NCI-H524 treated with DMSO at 0.1 percent for 48 hours (cell line): ENCODE measurements around the gene L3MBTL1.

Experiments
- DNase-seq: peaks from one replicate; lab custom pipeline; 2025; lab: John Stamatoyannopoulos, UW

Gene L3MBTL1

GRCh38 chr20:43535370-43536004 lies 28.0 kb downstream of the L3MBTL1 start:
- DNase-seq = no peak

DNA sequence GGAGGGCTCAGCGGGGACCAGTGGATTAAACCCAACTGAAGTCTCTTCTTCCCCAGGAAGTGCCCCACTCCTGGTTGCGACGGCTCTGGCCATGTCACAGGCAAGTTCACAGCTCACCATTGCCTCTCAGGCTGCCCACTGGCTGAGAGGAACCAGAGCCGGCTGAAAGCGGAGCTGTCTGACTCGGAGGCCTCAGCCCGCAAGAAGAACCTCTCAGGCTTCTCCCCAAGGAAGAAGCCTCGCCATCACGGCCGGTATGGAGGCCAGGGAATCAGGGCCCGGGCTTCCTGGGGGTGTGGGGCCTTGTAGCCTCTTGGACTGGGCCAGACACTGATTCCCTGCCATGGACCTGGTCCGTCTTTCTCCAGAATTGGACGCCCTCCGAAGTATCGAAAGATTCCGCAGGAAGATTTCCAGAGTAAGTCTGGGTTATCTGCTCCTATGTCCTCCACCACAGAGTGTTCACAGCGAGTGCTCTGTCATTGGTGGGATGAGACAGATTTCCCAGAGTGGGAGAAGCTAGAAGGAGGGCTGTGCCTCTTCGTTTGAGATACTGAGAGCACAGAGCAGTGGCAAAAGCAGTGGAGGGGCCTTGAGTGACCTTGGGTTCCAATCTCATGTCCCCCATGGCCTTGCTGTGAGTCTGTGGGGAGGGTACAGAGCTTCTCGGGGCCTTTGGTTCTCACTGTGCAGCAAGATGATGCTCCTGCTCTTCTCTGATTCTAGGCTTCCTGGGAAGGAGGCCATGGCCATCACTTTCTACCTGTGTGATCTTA lies 28.7 kb downstream of the L3MBTL1 start:
- no peak for DNase-seq

DNA sequence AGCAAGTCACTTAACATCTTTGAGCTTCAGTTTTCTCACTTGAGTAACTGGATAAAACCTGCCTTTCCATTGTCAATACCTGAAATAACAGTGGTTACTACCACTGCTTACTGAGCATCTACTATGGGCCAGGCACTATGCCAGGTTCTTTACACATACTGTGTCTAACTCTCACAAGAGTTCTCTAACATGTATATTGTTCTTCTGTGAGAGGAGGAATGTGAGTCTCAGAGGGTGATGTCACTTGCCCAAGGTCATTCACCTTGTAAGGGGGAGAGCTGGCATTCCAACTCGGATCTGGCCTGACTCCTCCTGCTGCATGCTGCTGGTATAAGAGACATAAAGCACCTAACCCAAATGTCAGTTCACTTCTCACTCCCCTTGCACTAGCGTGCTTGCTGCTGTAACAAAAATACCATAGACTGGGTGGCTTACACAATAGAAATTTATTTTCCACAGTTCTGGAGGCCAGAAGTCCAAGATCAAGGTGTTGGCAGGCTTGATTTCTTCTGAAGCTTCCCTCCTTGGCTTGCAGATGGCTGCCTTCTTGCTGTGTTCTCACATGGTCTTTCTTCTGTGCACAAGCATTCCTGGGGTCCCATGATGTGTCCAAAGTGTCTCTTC lies 29.4 kb downstream of the L3MBTL1 start:
- DNase-seq = no peak

- DNase-seq = peak; percentile 16
Observed at GRCh38 chr20:43537921-43538877, 30.7 kb downstream of the L3MBTL1 start.

DNA sequence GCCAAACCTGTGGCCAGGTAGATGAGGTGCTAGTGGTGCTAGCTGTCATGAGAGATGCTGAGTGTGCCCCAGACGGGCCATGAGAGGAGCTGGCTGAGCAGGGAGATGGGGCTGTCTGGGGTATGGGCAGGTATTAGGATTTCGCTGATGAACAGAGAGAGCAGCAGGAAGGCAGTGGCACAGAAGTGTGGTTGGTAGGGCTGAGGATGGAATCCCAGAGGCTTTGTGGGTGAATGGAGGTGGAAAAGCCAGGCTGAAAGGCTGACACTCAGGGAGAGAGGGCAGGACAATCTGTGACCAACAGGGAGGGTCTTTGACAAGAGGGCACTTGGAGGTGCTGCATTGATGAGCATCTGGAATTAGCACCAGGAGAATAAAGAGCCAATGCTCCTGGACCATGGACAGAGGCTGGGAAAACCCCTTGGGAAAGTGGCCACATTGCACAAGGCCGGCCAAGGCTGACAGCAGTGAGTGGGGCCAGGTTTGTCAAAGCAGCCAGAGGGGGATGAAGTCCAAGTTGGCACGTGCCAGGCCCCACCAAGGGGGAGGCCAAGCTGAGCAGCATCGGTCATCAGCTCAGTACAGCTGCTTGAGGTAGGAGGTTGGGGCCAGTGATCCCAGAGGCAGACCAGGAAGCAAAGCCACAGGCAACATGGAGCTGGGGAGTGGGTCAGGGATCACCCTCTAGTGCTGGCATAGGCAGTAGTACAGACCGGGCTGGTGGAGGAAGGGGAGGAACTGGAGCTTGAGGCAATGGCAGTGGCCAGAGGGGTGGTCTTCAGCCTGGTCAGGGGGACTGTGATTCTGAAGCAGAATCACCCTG lies 31.6 kb downstream of the L3MBTL1 start:
- no peak for DNase-seq

- DNase-seq = no peak
Observed at GRCh38 chr20:43539975-43540672, 32.6 kb downstream of the L3MBTL1 start.

DNA sequence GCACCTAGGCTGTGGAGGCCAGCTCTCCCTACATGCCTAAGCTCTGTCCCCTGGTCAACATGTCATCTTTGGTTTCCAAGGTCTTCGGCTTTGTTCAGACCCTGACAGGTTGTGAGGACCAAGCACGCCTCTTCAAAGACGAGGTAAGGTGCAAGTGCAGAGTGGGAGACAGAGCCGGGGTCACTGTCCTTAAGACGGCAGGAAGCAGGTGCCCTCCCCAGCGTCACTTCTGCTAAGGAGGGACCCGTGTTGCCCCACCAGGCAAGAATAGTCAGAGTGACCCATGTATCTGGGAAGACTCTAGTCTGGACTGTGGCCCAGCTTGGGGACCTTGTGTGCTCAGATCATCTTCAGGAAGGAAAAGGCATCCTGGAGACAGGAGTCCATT lies 33.2 kb downstream of the L3MBTL1 start:
- DNase-seq = no peak

GRCh38 chr20:43541214-43541613 lies 33.7 kb downstream of the L3MBTL1 start:
- DNase-seq = no peak

DNA sequence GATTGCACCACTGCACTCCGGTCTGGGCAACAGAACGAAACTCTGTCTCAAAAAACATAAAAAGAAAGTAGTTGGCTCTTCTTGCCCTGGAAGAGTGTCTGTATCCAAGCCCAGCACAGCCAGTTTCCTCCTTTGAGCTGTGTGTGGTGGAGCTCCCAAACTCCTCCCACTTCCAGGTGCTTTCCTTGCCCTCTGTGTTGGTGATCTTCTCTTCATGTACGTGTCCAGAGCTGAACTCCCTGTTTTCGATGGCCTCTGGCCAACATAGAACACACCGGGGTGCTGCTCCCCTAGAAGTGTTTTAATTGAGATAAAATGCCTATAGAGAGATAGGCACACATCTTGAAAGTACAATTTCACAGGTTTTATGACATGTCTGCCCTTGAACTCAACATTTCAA lies 34.7 kb downstream of the L3MBTL1 start:
- no peak for DNase-seq

DNA sequence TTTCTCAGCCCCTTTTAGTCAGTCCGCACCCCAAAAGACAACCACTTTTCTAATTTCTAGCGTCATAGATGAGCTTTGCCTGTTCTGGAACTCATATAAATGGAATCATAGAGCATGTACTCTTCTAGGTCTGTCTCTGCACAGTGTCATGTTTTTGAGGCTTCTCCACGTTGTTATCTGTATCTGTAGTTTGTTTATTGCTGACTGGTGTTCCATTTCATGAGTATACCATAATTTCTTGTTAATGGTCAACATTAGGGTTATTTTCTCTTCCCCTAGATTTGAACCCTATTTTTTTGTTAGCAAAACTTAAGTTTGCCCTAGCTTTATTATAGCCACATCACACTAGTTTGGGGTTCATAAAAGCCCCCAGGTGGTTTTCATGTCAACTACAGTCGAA lies 35.2 kb downstream of the L3MBTL1 start:
- DNase-seq = no peak

DNA sequence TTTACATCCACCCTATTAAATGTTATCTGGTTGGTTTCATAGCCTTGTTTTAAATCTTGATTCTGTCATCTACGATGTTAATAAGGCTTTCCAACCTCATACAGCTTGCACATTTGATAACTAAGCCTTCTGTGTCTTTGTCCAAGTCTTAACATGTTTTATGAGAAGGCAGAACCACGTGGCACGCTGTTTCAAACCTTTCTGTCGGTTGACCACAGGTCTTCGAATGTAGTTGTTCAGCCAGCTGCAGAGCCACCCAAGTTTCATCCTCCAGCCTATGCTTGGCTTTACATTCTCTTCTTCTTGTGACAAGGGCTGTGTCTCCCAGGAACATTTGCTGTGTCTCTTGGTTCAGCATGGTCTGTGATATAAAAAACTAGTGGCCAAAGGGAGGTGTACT lies 35.6 kb downstream of the L3MBTL1 start:
- DNase-seq = no peak

DNA sequence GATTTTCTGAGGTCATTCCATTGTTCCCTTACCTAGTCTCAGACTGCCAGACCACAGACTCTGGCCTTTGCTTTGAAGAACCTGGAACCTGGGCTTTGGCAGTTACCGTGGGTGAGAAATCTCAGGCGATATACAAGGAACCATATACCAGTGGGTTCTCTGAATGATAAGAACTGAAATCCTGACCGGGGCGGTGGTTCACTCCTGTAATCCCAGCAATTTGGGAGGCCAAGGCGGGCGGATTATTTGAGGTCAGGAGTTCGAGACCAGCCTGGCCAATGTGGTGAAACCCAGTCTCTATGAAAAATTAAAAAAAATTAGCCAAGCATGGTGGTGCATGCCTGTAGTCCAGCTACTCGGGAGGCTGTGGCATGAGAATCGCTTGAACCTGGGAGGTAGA lies 37.0 kb downstream of the L3MBTL1 start:
- DNase-seq = no peak

- no peak for DNase-seq
Observed at GRCh38 chr20:43545837-43546578, 38.5 kb downstream of the L3MBTL1 start.

DNA sequence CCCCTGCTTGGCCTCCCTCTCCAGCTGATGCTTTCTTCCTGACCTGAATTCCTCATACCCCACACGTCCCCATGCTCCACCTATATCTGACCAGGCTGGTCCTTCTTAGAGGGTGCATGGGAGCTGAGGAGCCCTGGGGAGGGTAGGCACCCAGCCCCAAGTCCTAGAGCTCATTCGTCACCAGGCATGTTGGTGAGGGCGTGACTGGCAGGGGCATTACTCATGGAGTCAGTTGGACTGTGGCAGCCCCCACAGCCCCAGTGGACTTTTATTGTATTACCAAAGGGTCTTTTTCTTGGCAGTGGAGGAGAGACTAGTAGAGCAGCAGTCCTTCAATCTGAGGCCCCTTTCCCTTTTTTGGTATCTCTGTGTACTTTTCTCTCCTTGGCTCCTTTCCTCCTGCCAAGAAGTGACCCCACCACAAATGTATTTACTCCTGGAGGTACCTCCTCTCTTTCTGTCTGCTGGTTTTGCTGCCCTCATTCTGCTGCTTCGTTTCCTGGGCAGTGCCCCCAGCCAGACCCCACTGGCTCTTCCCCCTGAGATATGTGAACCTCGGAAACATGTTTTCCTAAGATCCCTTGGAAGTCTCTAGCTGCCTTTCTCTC lies 40.9 kb downstream of the L3MBTL1 start:
- no peak for DNase-seq

DNA sequence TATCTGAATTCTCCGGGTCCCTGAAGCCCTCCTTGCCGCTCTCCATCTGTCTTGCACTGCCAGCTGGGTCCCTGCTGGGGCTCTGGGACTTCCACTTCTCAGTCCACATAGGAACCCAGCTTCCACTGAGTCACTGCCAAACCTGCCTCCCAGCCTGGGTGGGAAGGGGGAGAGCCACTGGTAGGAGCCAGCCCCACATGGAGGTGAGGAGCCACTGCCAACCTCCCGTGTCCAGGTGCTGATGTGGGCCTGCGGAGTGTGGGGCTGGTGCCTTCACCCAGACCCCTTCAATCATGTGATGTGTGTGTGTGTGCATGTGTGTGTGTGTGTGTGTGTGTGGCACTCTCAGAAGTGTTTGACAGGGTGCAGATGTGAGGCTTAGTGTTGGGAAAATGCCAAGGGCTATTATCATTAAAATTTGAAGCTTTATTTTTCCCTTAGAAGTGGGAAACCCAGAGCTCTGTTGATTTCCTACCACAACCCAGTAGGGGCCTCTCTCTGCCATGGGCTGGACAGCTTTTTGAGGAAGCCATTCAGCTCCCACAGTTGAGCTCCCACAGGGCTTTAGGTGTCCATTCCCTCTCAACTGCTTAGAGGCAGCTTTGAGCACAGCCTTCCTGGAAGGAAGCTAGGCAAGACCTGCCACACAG lies 42.0 kb downstream of the L3MBTL1 start:
- DNase-seq = no peak

DNA sequence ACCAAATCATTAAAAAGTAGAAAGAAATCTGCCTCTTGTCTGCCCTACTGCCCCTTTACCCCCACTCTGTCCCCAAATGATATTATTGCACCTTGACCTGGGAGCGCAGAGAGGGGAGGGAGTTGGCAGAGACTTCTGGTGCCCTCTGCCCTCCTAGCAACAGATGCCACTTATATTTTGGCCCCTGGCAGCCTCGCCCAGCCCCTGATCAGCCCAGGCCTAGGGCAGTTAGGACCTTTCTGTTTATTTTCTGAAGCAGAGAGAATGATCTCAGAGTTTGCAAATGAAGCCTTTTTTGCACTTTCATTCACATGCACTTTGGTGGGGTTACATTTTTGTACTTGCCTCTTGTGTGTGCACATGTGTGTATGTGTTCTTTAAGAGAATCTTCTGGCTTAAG lies 43.0 kb downstream of the L3MBTL1 start:
- DNase-seq = no peak

DNA sequence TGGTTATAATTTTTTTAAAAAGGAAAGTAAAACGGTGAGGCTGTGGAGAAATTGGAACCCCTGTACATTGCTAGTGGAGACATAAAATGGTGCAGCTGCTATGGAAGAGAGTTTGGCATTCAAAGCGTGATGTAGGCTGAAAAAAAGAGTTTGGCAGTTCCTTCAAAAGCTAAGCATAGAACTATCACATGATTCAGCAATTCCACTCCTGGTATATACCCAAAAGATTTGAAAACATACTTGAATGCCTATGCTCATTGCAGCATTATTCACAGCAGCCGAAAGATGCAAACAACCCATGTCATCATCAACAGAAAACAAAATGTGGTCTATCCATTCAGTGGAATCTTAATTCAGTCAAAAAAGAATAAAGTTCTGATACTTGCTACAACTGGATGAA lies 46.9 kb downstream of the L3MBTL1 start:
- no peak for DNase-seq

DNA sequence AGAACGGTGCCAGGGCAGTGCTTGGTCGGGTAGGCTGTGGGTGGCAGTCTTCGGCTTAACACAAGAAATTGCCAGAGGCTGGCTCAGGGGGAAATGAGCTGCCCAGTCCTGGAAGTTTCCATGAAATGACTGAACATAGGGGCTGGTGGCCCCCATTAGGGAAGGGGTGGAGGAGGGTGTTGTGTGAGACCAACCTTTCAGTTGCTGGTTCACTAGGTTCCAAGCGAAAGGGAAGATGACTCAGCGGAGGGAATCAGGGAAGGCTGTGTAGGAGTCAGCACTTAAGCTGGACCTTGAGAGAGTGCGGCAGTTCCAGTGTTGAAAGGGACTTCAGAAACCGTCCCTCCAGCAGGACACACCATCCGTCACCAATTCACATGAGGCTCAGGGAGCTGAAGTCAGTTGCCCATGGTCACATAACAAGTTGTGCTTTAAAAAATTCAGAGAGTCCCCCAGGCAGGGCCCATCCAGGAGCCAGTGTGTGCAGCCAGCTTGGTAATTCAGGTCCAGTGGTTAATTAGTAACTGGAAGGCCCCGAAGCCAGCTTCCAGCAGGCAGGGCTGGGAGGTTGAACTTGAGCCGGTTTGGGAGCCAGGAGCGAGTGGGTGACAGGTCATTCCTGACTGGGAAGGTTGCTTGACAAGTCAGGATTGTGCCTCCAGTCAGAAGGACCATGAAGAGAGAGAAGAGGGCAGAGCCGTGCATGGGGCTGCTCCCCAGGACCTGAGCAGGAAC lies 51.1 kb downstream of the L3MBTL1 start, which contains the start of gene SGK2:
SGK2 (plus strand) TSS at position 616 of the 735 bp plus-strand sequence. CDS start 7,469 bp downstream, outside the sequence.
- no peak for DNase-seq
